Endothelial cell of umbilical vein (primary cell): ENCODE measurements around the gene EEFSEC.

Experiments used
- CTCF ChIP-seq, 2 donors: IDR thresholded peaks; 1 replicate in 1 of 2; 2 replicates in 1 of 2; pipeline ENCODE4 v1.5.1; 2011; ENCODE audit warnings: low read length in 2 of 2, mild to moderate bottlenecking in 2 of 2, moderate library complexity in 2 of 2, control low read depth in 1 of 2, inconsistent platforms in 1 of 2, low read depth in 1 of 2; ENCODE audit not compliant: insufficient read depth in 1 of 2; ENCODE audit errors: extremely low read depth in 1 of 2
- EZH2 ChIP-seq: IDR thresholded peaks from 2 replicates; pipeline ENCODE4 v1.6.1; 2012; ENCODE audit warnings: borderline replicate concordance, low read depth, mild to moderate bottlenecking, moderate library complexity, low read length, inconsistent platforms; ENCODE audit not compliant: severe bottlenecking
- FOS ChIP-seq: IDR thresholded peaks from 2 replicates; pipeline ENCODE4 v1.6.1; 2011; ENCODE audit warnings: mild to moderate bottlenecking, low read length, moderate library complexity, borderline replicate concordance; ENCODE audit not compliant: insufficient read depth
- GATA2 ChIP-seq: IDR thresholded peaks from 2 replicates; pipeline ENCODE4 v1.7.0; 2011; ENCODE audit warnings: low read depth, mild to moderate bottlenecking, moderate library complexity, mixed read lengths, low read length; ENCODE audit not compliant: insufficient read length, insufficient read depth
- JUN ChIP-seq: IDR thresholded peaks from 2 replicates; pipeline ENCODE4 v1.6.1; 2011; ENCODE audit warnings: borderline replicate concordance, low read depth; ENCODE audit not compliant: insufficient read length, insufficient read depth
- MAX ChIP-seq: IDR thresholded peaks from 2 replicates; pipeline ENCODE4 v1.6.1; 2011; ENCODE audit not compliant: insufficient read depth, insufficient read length
- POLR2A ChIP-seq: IDR thresholded peaks from 2 replicates; pipeline ENCODE4 v1.6.1; 2012; ENCODE audit warnings: low read depth, mild to moderate bottlenecking, control low read depth, low read length
- POLR2AphosphoS5 ChIP-seq: IDR thresholded peaks from 2 replicates; pipeline ENCODE4 v1.6.1; 2012; ENCODE audit warnings: low read depth, mild to moderate bottlenecking, control low read depth, low read length, moderate library complexity; ENCODE audit not compliant: insufficient read depth

GRCh38 chr3:128402319-128402718 lies 249.0 kb downstream of the EEFSEC start:
- TF ChIP-seq CTCF (IDR thresholded peaks at IDR 0.05; ENCODE audit: extremely low read depth in 1 of 2, insufficient read depth in 1 of 2, low read depth in 1 of 2, low read length in 2 of 2), result no peak
- TF ChIP-seq JUN, result no peak
- no peak for TF ChIP-seq POLR2A
- no peak for TF ChIP-seq POLR2AphosphoS5
- TF ChIP-seq EZH2, result no peak
- TF ChIP-seq MAX, result no peak
- TF ChIP-seq FOS, result no peak
- TF ChIP-seq GATA2, result no peak
